WERI-Rb-1 (cell line): ENCODE data around the gene NRTN.

Source experiments
- DNase-seq: peaks from one replicate; pipeline ENCODE4 v3.0.0-alpha.2; 2020
- H3K27ac ChIP-seq: fragments of 250-450 bp; sonication (Bioruptor Pico); 2 replicates; pipeline ENCODE4 v1.5.1; 2020; ENCODE audit warnings: mild to moderate bottlenecking, moderate library complexity
- H3K27me3 ChIP-seq: fragments of 250-450 bp; sonication (Bioruptor Pico); 2 replicates; pipeline ENCODE4 v1.5.1; 2021; ENCODE audit warnings: mild to moderate bottlenecking, low read depth, moderate library complexity; ENCODE audit not compliant: insufficient read depth, severe bottlenecking
- H3K36me3 ChIP-seq: fragments of 250-450 bp; sonication (Bioruptor Pico); 2 replicates; pipeline ENCODE4 v1.5.1; 2020; ENCODE audit warnings: mild to moderate bottlenecking, moderate library complexity
- H3K4me3 ChIP-seq: 2 replicates; pipeline ENCODE4 v1.5.1; 2011; ENCODE audit warnings: low read depth, mild to moderate bottlenecking, control low read depth, low read length
- H3K9me3 ChIP-seq: fragments of 250-450 bp; sonication (Bioruptor Pico); 2 replicates; pipeline ENCODE4 v1.5.1; 2021; ENCODE audit warnings: mild to moderate bottlenecking, moderate library complexity; ENCODE audit not compliant: severe bottlenecking
- CTCF ChIP-seq: IDR thresholded peaks from 2 replicates; pipeline ENCODE4 v1.5.1; 2011; ENCODE audit warnings: low read depth, mild to moderate bottlenecking, control low read depth, inconsistent platforms, low read length

NRTN gene

DNA sequence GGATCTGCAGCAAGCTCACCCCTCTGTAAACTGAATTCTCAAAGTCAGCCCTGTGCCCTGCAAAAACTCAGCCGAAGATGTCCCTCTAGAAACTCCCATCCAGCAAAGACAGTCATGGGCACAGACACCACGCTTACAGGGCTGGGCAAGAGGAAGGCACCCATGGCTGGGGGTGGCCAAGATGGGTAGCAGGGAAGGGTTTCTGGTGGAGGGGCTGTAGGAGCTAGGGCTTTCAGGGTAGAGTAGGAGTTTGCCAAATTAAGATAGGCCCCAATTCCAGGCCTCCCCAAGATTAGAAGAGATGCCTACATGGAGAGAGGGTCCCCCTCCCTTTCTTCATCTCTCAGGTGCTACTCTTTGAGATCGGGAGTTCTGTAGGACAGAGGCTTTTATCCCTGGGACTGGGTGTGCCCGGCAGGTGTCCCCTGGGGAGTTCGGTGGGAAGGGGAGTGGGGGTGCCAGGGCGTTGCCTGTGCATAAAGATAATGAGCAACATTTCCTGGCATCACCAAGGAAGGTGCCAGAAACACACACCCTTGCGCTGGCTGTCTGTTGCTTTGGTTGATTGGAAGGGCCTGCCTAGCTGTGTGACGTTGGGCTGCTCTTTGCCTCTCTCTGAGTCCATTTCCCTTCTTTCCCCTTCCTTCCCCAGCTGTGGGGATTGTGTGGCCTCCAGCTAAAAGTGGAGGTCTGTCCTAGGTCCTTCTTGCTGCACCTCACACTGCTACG, 9.4 kb downstream of the NRTN start:
- no peaks in the 10 kb centered on the region for H3K36me3 ChIP-seq
- TF ChIP-seq CTCF: no peak
- no peak for DNase-seq
- H3K27me3 ChIP-seq: no peaks in the 10 kb centered on the region
- H3K4me3 ChIP-seq: no peak overlapping the region
- no peaks in the 10 kb centered on the region for H3K9me3 ChIP-seq
- H3K27ac ChIP-seq: 0 out of 2 replicates have a peak overlapping the region, but pooled peaks have one; percentile 0

DNA sequence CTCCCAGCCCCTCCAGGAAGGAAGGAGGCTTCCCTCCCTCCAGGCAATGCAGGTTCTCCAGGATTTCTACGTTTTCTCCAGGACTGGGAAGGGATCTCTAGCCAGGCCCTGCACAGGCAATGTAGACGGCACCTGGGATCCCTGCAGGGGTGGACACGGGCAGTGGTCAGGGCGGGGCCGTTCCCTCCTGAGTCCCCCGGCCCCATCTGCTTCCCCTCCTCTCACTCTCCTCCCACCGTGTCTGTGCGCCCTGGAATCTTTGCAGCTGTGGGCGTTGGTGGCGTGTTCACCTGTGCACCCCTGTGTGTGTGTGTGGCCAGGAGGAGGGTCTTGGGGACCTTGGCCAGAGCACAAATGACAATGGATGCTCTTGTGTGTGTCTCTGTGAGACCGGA, 10.0 kb downstream of the NRTN start:
- Histone ChIP-seq H3K36me3 (no peaks in the 10 kb centered on the region), H3K4me3 (no peak overlapping the region), H3K27ac (0 out of 2 replicates have a peak overlapping the region, but pooled peaks have one; percentile 0), H3K27me3 (no peaks in the 10 kb centered on the region), H3K9me3 (no peaks in the 10 kb centered on the region)
- no peak for TF ChIP-seq CTCF
- peak; percentile 35 for DNase-seq

DNA sequence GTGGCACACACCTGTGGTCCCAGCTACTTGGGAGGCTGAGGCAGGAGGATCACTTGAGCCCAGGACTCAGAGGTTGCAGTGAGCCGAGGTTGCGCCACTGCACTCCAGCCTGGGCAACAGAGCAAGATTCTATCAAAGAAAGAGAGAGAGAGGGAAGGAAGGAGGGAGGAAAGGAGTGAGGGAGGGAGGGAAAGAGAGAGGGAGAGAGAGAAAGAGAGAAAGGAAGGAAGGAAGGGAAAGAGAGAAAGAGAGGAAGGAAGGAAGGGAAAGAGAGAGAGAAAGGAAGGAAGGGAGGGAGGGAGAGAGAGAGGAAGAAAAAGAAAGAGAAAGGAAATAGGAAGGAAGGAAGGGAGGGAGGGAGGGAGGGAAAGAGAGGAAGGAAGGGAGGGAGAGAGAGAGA, 12.4 kb downstream of the NRTN start:
- no peaks in the 10 kb centered on the region for H3K9me3 ChIP-seq
- no peak overlapping the region for H3K27ac ChIP-seq
- DNase-seq: no peak
- H3K4me3 ChIP-seq: no peak overlapping the region
- no peaks in the 10 kb centered on the region for H3K27me3 ChIP-seq
- no peak for TF ChIP-seq CTCF
- H3K36me3 ChIP-seq: no peaks in the 10 kb centered on the region

- no peak for DNase-seq
- Histone ChIP-seq H3K9me3 (no peaks in the 10 kb centered on the region), H3K36me3 (no peaks in the 10 kb centered on the region), H3K27me3 (no peaks in the 10 kb centered on the region), H3K4me3 (no peak overlapping the region), H3K27ac (no peak overlapping the region)
- TF ChIP-seq CTCF: no peak
Observed at GRCh38 chr19:5818594-5818993, 13.7 kb downstream of the NRTN start.

GRCh38 chr19:5820785-5821184, 15.9 kb downstream of the NRTN start:
- Histone ChIP-seq H3K27me3 (no peaks in the 10 kb centered on the region), H3K4me3 (no peak overlapping the region), H3K9me3 (no peaks in the 10 kb centered on the region), H3K36me3 (no peaks in the 10 kb centered on the region), H3K27ac (no peak overlapping the region)
- no peak for DNase-seq
- TF ChIP-seq CTCF: no peak
